GM12864 (cell line): ENCODE measurements around the gene SSU72.

Experiments
- DNase-seq: peaks from one replicate; pipeline ENCODE4 v3.0.0-alpha.2; 2011; ENCODE audit warnings: low read depth
- H3K4me3 ChIP-seq: 2 replicates; pipeline ENCODE4 v1.5.1; 2011; ENCODE audit warnings: mild to moderate bottlenecking, low read depth, low read length, control low read depth
- CTCF ChIP-seq: IDR thresholded peaks from 2 replicates; pipeline ENCODE4 v1.5.1; 2011; ENCODE audit warnings: low read depth, mild to moderate bottlenecking, moderate library complexity, low read length, control low read depth, inconsistent platforms; ENCODE audit errors: missing control alignments

Gene SSU72

GRCh38 chr1:1547476-1547875, 27.2 kb downstream of the SSU72 start:
- H3K4me3 ChIP-seq: no peak overlapping the region
- no peak for DNase-seq
- TF ChIP-seq CTCF: no peak

GRCh38 chr1:1547011-1547410, 27.7 kb downstream of the SSU72 start:
- H3K4me3 ChIP-seq: no peak overlapping the region
- no peak for DNase-seq
- TF ChIP-seq CTCF: no peak

GRCh38 chr1:1545946-1546737, 28.5 kb downstream of the SSU72 start:
- TF ChIP-seq CTCF: no peak
- DNase-seq: no peak
- no peak overlapping the region for H3K4me3 ChIP-seq

- TF ChIP-seq CTCF: no peak
- DNase-seq: no peak
- no peak overlapping the region for H3K4me3 ChIP-seq
These were observed 30.1 kb downstream of the SSU72 start for GRCh38 chr1:1544544-1544943.

GRCh38 chr1:1543706-1544099, 31.0 kb downstream of the SSU72 start:
- no peak for TF ChIP-seq CTCF
- DNase-seq: no peak
- H3K4me3 ChIP-seq: no peak overlapping the region

- DNase-seq: no peak
- TF ChIP-seq CTCF: no peak
- H3K4me3 ChIP-seq: no peak overlapping the region
These were observed 31.6 kb downstream of the SSU72 start for GRCh38 chr1:1542766-1543705.
